OCI-LY1 (cell line): Measurements from ENCODE around the gene S100A2.
A peak's percentile ranks its signal among the peaks of the same experiment; 100 is the strongest.

Source experiments
- H2AFZ ChIP-seq: fragments of 200-600 bp; sonication (generic), shearing (Covaris generic); 2 replicates; pipeline ENCODE4 v1.6.0; 2014; ENCODE audit warnings: antibody characterized with exemption, mild to moderate bottlenecking, low read length
- H3F3A ChIP-seq: fragments of 200-600 bp; sonication (generic), shearing (Covaris generic); 2 replicates; pipeline ENCODE4 v1.6.0; 2014; ENCODE audit warnings: mild to moderate bottlenecking, antibody characterized with exemption, low read length, moderate library complexity; ENCODE audit not compliant: insufficient read depth
- H3K27ac ChIP-seq: fragments of 200-600 bp; sonication (generic); 2 replicates; pipeline ENCODE4 v1.5.1; 2014; ENCODE audit warnings: low read length, mixed run types, mild to moderate bottlenecking, low read depth; ENCODE audit not compliant: poor library complexity, severe bottlenecking
- H3K27me3 ChIP-seq: fragments of 200-600 bp; sonication (generic); 2 replicates; pipeline ENCODE4 v1.6.0; 2014; ENCODE audit warnings: antibody characterized with exemption, mild to moderate bottlenecking, low read length, moderate library complexity; ENCODE audit not compliant: insufficient read depth
- H3K36me3 ChIP-seq: fragments of 200-600 bp; sonication (generic); 2 replicates; pipeline ENCODE4 v1.6.1; 2014; ENCODE audit warnings: mild to moderate bottlenecking, antibody characterized with exemption, low read length, moderate library complexity, mixed read lengths; ENCODE audit not compliant: insufficient read depth
- H3K4me1 ChIP-seq: fragments of 200-600 bp; sonication (generic); 2 replicates; pipeline ENCODE4 v1.5.1; 2014; ENCODE audit warnings: mild to moderate bottlenecking, low read length, moderate library complexity; ENCODE audit not compliant: insufficient read depth, severe bottlenecking
- H3K4me2 ChIP-seq: fragments of 200-600 bp; sonication (generic), shearing (Covaris generic); 2 replicates; pipeline ENCODE4 v1.6.1; 2014; ENCODE audit warnings: low read length
- H3K4me3 ChIP-seq: fragments of 200-600 bp; sonication (generic); 2 replicates; pipeline ENCODE4 v1.5.1; 2014; ENCODE audit warnings: low read length, low read depth, mild to moderate bottlenecking, mixed read lengths; ENCODE audit not compliant: poor library complexity, severe bottlenecking
- H3K79me2 ChIP-seq: fragments of 200-600 bp; shearing (Covaris generic); 2 replicates; pipeline ENCODE4 v1.6.1; 2016; ENCODE audit warnings: mixed run types, low read length, mixed read lengths; ENCODE audit not compliant: insufficient read depth
- H3K9ac ChIP-seq: fragments of 200-600 bp; sonication (generic), shearing (Covaris generic); 2 replicates; pipeline ENCODE4 v1.6.1; 2014; ENCODE audit warnings: mild to moderate bottlenecking, low read length, mixed read lengths
- H3K9me2 ChIP-seq: fragments of 200-600 bp; sonication (generic), shearing (Covaris generic); 2 replicates; pipeline ENCODE4 v1.6.1; 2014; ENCODE audit warnings: low read depth, mild to moderate bottlenecking, low read length, mixed read lengths
- H3K9me3 ChIP-seq: fragments of 200-600 bp; shearing (Covaris generic); 2 replicates; pipeline ENCODE4 v1.6.1; 2014; ENCODE audit warnings: low read length, mixed read lengths
- H4K20me1 ChIP-seq: fragments of 200-600 bp; sonication (generic), shearing (Covaris generic); 2 replicates; pipeline ENCODE4 v1.6.0; 2016; ENCODE audit warnings: mild to moderate bottlenecking, low read length; ENCODE audit not compliant: insufficient read depth
- CTCF ChIP-seq: fragments of 200-600 bp; sonication (generic), shearing (Covaris generic); IDR thresholded peaks from 2 replicates; pipeline ENCODE4 v1.5.1; 2017; ENCODE audit warnings: mild to moderate bottlenecking, antibody characterized with exemption, low read length, moderate library complexity, mixed read lengths
- EZH2 ChIP-seq: fragments of 200-600 bp; sonication (generic), shearing (Covaris generic); IDR thresholded peaks from 2 replicates; pipeline ENCODE4 v1.8.0; 2017; ENCODE audit warnings: borderline replicate concordance, mixed run types, mild to moderate bottlenecking, antibody characterized with exemption, low read length, moderate library complexity, mixed read lengths

Gene S100A2

GRCh38 chr1:153545067-153546055 is 20.3 kb downstream of the S100A2 start, which contains the start of gene S100A4:
TSS of gene S100A4 (minus strand) at chr1:153545806. CDS start at chr1:153544794, 1,012 bp downstream.
- H3K27ac ChIP-seq, result peak within 1 kb of the TSS; percentile 77
- no peaks in the 10 kb centered on the region for H3K36me3 ChIP-seq
- peak within 1 kb of the TSS; percentile 61 for H3K4me2 ChIP-seq
- H3F3A ChIP-seq, result no peaks in the 10 kb centered on the region
- no peaks in the 10 kb centered on the region for H3K9me2 ChIP-seq
- peaks cover 29% of the 10 kb centered on the region for H3K4me1 ChIP-seq
- peak within 1 kb of the TSS; percentile 12; the same call in 1 of the 2 replicates for H2AFZ ChIP-seq
- peak within 1 kb of the TSS; percentile 42 for H3K4me3 ChIP-seq
- H3K9ac ChIP-seq, result peak within 1 kb of the TSS; percentile 60
- no peaks in the 10 kb centered on the region for H3K79me2 ChIP-seq
- TF ChIP-seq EZH2 (no peak), CTCF (no peak)
- H3K27me3 ChIP-seq, result peaks cover 10% of the 10 kb centered on the region; the same call in 1 of the 2 replicates
- H3K9me3 ChIP-seq, result no peaks in the 10 kb centered on the region
- H4K20me1 ChIP-seq, result no peaks in the 10 kb centered on the region

GRCh38 chr1:153544453-153545066 is 21.1 kb downstream of the S100A2 start:
- Histone ChIP-seq H3K9ac (peak overlapping the region; percentile 60), H3K27ac (peak overlapping the region; percentile 77), H3K27me3 (peaks cover 3% of the 10 kb centered on the region; the same call in 1 of the 2 replicates), H3K4me1 (peaks cover 29% of the 10 kb centered on the region), H3K4me3 (peak overlapping the region; percentile 42), H3K79me2 (no peaks in the 10 kb centered on the region), H2AFZ (no peak overlapping the region), H4K20me1 (no peaks in the 10 kb centered on the region), H3K9me3 (no peaks in the 10 kb centered on the region), H3K36me3 (no peaks in the 10 kb centered on the region), H3K4me2 (peak overlapping the region; percentile 61), H3F3A (no peaks in the 10 kb centered on the region), H3K9me2 (no peaks in the 10 kb centered on the region)
- TF ChIP-seq EZH2, result no peak
- TF ChIP-seq CTCF, result no peak

GRCh38 chr1:153543736-153544135 is 21.9 kb downstream of the S100A2 start:
- Histone ChIP-seq H3K27ac (no peak overlapping the region), H3K4me3 (no peak overlapping the region), H3K4me2 (no peak overlapping the region), H3K9me3 (no peaks in the 10 kb centered on the region), H3K9me2 (no peaks in the 10 kb centered on the region), H2AFZ (no peak overlapping the region), H3K36me3 (no peaks in the 10 kb centered on the region), H3K79me2 (no peaks in the 10 kb centered on the region), H3K4me1 (peaks cover 29% of the 10 kb centered on the region), H3K9ac (no peak overlapping the region), H3F3A (no peaks in the 10 kb centered on the region), H4K20me1 (no peaks in the 10 kb centered on the region), H3K27me3 (peaks cover 2% of the 10 kb centered on the region; the same call in 1 of the 2 replicates)
- TF ChIP-seq CTCF (no peak), EZH2 (no peak)
